Thyroid gland (tissue), 4 donors: ENCODE results near the gene SPATC1L. TPM values are rescaled to one million over a fixed set of nuclear protein-coding genes. Genes with fewer than 3 reads are reported as not detected.

ENCODE experiments used
- DNase-seq, 2 donors: peaks; one replicate each; pipeline ENCODE4 v3.0.0-alpha.2; 2019
- H3K27ac ChIP-seq, 3 donors: fragments of 200-600 bp; sonication (generic); 1 replicate in 2 of 3; 2 replicates in 1 of 3; pipeline ENCODE4 v1.5.1; 2016 to 2019; ENCODE audit warnings: mild to moderate bottlenecking in 1 of 3, moderate library complexity in 1 of 3
- H3K27me3 ChIP-seq: fragments of 200-600 bp; sonication (generic); one replicate; pipeline ENCODE4 v1.5.1; 2019
- H3K36me3 ChIP-seq, 2 donors: fragments of 200-600 bp; sonication (generic); one replicate each; pipeline ENCODE4 v1.5.1; 2016 to 2019
- H3K4me1 ChIP-seq, 2 donors: fragments of 200-600 bp; sonication (generic); one replicate each; pipeline ENCODE4 v1.5.1; 2017 to 2019
- H3K4me3 ChIP-seq, 3 donors: fragments of 200-600 bp; sonication (generic); replicated peaks in 1 of 3; 1 replicate in 2 of 3; 2 replicates in 1 of 3; pipeline ENCODE4 v1.5.1; 2016; ENCODE audit warnings: mild to moderate bottlenecking in 1 of 3
- H3K9me3 ChIP-seq: fragments of 200-600 bp; sonication (generic); one replicate; pipeline ENCODE4 v1.5.1; 2017
- CTCF ChIP-seq, 6 experiments: fragments of 200-600 bp in 3 of 6; fragments of 450-650 bp in 3 of 6; sonication (generic) in 3 of 6; IDR thresholded peaks; one replicate each; pipeline ENCODE4 v1.5.1; 2016 to 2019; ENCODE audit warnings: antibody characterized with exemption in 6 of 6, mild to moderate bottlenecking in 2 of 6, inconsistent platforms in 1 of 6, moderate library complexity in 1 of 6
- POLR2A ChIP-seq, 2 donors: fragments of 450-650 bp; IDR thresholded peaks; one replicate each; pipeline ENCODE4 v1.6.1; 2017; ENCODE audit warnings: antibody characterized with exemption in 2 of 2, mild to moderate bottlenecking in 2 of 2, moderate library complexity in 1 of 2
- WGBS, 2 donors: methylation state at CpG; one replicate each; pipeline ENCODE4 v1.1.5; 2017; 5-methylcytosine and 5-hydroxymethylcytosine counted together
- intact Hi-C: fragments of 100-400 bp; cut with DNase I; formaldehyde crosslinking; loops from one replicate; pipeline ENCODE4 v1.15.1; 2023
- total RNA-seq, 4 donors: library from RNA; depleted of rRNA; stranded (reverse); fragments of >200 nt; gene quantifications; one replicate each; pipeline ENCODE4 v1.2.3, GENCODE V29; 2016

Gene SPATC1L
- total RNA-seq, 4 donors from 2014 or later, result 3.5 to 9.0 (median 5.8) TPM

DNA sequence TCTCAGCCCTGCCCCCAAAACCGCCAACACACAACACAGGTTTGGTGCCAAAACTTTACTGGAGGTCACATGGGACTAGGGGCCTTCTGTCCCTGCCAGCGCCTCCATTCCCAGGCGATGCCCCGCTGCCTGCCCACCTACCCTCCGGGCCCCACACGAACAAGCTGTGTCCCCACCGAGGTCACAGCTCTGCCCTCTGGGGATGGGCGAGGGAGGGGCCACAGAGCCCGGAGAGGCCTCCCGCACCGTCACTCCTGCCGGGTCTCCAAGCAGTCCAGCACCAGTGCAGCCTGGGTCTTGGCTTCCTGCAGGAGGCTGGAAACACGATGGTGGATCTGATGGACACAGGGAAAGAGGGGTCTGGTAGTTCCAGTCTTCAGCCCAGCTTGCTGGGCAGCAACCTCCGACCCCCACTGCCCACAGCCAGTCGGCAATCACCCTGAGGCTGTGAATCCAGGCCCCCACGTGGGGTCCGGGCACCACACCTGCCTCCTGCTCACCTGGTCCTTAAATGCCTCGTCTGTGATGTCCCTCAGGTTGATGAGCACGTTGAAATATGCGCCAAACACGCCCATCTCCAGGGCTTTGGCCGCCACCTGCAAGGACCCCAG is 47.4 kb downstream of the SPATC1L start:
- H3K27ac ChIP-seq, result no peak overlapping the region
- intact Hi-C loops, result no loop called here
- no peak overlapping the region for H3K4me3 ChIP-seq
- no peaks in the 10 kb centered on the region for H3K27me3 ChIP-seq
- TF ChIP-seq POLR2A (IDR thresholded peaks at IDR 0.05), result no peak
- TF ChIP-seq CTCF (IDR thresholded peaks at IDR 0.05), result no peak
- WGBS, 2 donors, result 77 to 86% methylated on average over 12 to 18 of the region's 22 CpGs
- no peak for DNase-seq
- no peaks in the 10 kb centered on the region for H3K4me1 ChIP-seq
- H3K9me3 ChIP-seq, result no peaks in the 10 kb centered on the region
- no peaks in the 10 kb centered on the region for H3K36me3 ChIP-seq

DNA sequence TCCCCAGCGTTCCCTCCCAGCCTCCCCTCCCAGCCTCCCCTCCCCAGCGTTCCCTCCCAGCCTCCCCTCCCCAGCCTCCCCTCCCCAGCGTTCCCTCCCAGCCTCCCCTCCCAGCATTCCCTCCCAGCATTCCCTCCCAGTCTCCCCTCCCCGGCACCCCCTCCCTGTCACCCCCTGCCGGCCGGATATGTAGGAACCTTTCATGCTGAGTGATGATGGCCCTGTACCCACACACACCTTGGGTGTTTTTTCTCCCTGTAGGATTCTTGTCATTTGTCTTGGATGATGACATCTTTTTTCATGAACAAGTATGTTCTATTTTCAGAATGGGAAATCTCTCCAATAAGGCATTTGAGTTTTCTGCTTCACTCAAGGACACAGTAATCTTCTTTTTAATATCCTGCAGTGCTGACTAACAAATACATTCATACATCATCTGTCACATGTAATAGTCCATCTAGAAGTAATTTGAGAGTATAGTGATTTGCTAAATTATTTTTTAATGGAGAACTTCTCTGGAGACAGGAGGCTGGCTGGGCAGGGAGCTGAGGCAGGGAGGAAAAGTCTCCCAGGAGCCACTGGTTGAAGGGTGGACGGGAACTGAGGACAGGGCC is 48.4 kb downstream of the SPATC1L start:
- intact Hi-C loops, result no loop called here
- H3K4me3 ChIP-seq, result no peak overlapping the region
- H3K27me3 ChIP-seq, result no peaks in the 10 kb centered on the region
- no peak overlapping the region for H3K27ac ChIP-seq
- no peaks in the 10 kb centered on the region for H3K36me3 ChIP-seq
- no peaks in the 10 kb centered on the region for H3K4me1 ChIP-seq
- TF ChIP-seq POLR2A (IDR thresholded peaks at IDR 0.05) (no peak), CTCF (IDR thresholded peaks at IDR 0.05) (no peak)
- DNase-seq, result no peak
- H3K9me3 ChIP-seq, result no peaks in the 10 kb centered on the region
- WGBS, 2 donors, result 64 to 70% methylated on average over 4 to 6 of the region's 7 CpGs

- no peak for TF ChIP-seq POLR2A (IDR thresholded peaks at IDR 0.05)
- TF ChIP-seq CTCF (IDR thresholded peaks at IDR 0.05), result no peak
- H3K4me3 ChIP-seq, result no peak overlapping the region
- no peak overlapping the region for H3K27ac ChIP-seq
- no peak for DNase-seq
- H3K9me3 ChIP-seq, result no peaks in the 10 kb centered on the region
- 95 to 96% methylated on average over 36 to 71 of the region's 85 CpGs for WGBS, 2 donors
- H3K27me3 ChIP-seq, result no peaks in the 10 kb centered on the region
- no peaks in the 10 kb centered on the region for H3K4me1 ChIP-seq
- H3K36me3 ChIP-seq, result no peaks in the 10 kb centered on the region
- intact Hi-C loops, result no loop called here
Observed at GRCh38 chr21:46131838-46132651, 52.2 kb downstream of the SPATC1L start.

GRCh38 chr21:46131588-46131837 is 52.7 kb downstream of the SPATC1L start:
- DNase-seq, result no peak
- no peaks in the 10 kb centered on the region for H3K4me1 ChIP-seq
- no peak overlapping the region for H3K27ac ChIP-seq
- H3K27me3 ChIP-seq, result no peaks in the 10 kb centered on the region
- no peak overlapping the region for H3K4me3 ChIP-seq
- H3K9me3 ChIP-seq, result no peaks in the 10 kb centered on the region
- no peaks in the 10 kb centered on the region for H3K36me3 ChIP-seq
- 93% methylated on average over 2 of the region's 4 CpGs; no CpG with 5 or more reads in 1 of the 2 donors for WGBS, 2 donors
- intact Hi-C loops, result no loop called here
- TF ChIP-seq CTCF (IDR thresholded peaks at IDR 0.05), result no peak
- no peak for TF ChIP-seq POLR2A (IDR thresholded peaks at IDR 0.05)
